Esophagus muscularis mucosa (tissue), 3 donors: Measurements from ENCODE around the gene RTF1.

Experiments
- CTCF ChIP-seq, 3 experiments: fragments of 200-600 bp in 2 of 3; fragments of 450-650 bp in 1 of 3; sonication (generic) in 2 of 3; IDR thresholded peaks; one replicate each; pipeline ENCODE4 v1.5.1; 2017 to 2019; ENCODE audit warnings: antibody characterized with exemption in 3 of 3, mild to moderate bottlenecking in 2 of 3, moderate library complexity in 1 of 3
- POLR2A ChIP-seq: fragments of 450-650 bp; IDR thresholded peaks from one replicate; pipeline ENCODE4 v1.6.1; 2017; ENCODE audit warnings: antibody characterized with exemption, moderate library complexity, mild to moderate bottlenecking, low read depth
- POLR2AphosphoS5 ChIP-seq, 2 donors: sonication (generic); formaldehyde crosslinking; IDR thresholded peaks; one replicate each; pipeline ENCODE4 v1.6.1; 2017; ENCODE audit warnings: antibody characterized with exemption in 2 of 2

GRCh38 chr15:41512940-41513505, 96.1 kb downstream of the RTF1 start:
- TF ChIP-seq POLR2AphosphoS5 (IDR thresholded peaks at IDR 0.05) (no peak), CTCF (IDR thresholded peaks at IDR 0.05) (no peak), POLR2A (no peak)
